Adrenal gland (tissue), 5 donors: Measurements from ENCODE around the gene RNU6-9.

Experiments used
- POLR2A ChIP-seq, 2 donors: fragments of 450-650 bp; IDR thresholded peaks; one replicate each; pipeline ENCODE4 v1.6.1; 2017; ENCODE audit warnings: antibody characterized with exemption in 2 of 2, mild to moderate bottlenecking in 2 of 2, moderate library complexity in 1 of 2
- TF ChIP-seq, protein P1 (sequence below), 6 experiments: fragments of 450-650 bp in 4 of 6; fragments of 200-600 bp in 2 of 6; sonication (generic) in 1 of 6; IDR thresholded peaks; 1 replicate in 5 of 6; 2 replicates in 1 of 6; pipeline versions ENCODE4 v1.5.1 to v1.8.0; 2016 to 2021; ENCODE audit warnings: antibody characterized with exemption in 6 of 6, mild to moderate bottlenecking in 2 of 6, moderate library complexity in 1 of 6
- donor health status: DM: no; HTN: no; CAD: no.

DNA sequence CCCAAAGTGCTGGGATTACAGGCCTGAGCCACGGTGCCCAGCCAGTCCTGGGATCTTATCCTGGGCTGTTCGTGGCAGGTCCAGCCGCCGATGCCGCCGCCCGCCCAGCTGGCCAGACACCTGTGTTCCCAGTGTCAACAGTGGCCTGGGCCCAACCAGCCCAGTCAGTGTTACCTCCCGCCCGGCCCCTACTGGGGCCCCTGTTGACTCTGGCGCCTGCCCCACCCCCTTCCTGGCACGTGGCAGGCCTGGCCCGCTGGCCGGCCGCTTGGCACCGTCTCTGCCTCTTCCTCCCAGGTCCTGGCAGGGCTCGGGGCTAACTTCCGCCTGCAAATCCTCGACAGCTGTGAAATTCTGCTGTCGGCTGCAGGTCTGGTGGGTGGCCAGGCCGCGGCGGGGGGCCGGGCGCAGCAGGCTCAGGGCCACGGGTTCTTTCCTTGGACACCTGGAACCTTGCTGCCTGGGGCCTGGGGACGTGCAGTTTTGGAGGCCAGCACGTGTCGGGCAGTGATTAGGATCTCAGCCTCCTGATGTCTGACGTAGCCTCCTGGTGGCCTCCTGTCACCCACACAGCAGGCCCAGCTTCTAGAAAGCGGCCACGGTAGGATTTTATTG, 41.7 kb downstream of the RNU6-9 start:
- peak in 1 of 2 donors; percentile 56 for TF ChIP-seq POLR2A (IDR thresholded peaks at IDR 0.05)
- TF ChIP-seq, protein P1, sequence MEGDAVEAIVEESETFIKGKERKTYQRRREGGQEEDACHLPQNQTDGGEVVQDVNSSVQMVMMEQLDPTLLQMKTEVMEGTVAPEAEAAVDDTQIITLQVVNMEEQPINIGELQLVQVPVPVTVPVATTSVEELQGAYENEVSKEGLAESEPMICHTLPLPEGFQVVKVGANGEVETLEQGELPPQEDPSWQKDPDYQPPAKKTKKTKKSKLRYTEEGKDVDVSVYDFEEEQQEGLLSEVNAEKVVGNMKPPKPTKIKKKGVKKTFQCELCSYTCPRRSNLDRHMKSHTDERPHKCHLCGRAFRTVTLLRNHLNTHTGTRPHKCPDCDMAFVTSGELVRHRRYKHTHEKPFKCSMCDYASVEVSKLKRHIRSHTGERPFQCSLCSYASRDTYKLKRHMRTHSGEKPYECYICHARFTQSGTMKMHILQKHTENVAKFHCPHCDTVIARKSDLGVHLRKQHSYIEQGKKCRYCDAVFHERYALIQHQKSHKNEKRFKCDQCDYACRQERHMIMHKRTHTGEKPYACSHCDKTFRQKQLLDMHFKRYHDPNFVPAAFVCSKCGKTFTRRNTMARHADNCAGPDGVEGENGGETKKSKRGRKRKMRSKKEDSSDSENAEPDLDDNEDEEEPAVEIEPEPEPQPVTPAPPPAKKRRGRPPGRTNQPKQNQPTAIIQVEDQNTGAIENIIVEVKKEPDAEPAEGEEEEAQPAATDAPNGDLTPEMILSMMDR (IDR thresholded peaks at IDR 0.05) = peak in 3 of 6 experiments; percentile 7 to 30 (median 11)
